ENCODE data around the gene ZNF25.
"Not testable (repeated sequence)": the region's sequence is repeated elsewhere in the genome, so short reads cannot be mapped to it uniquely, and the experiment has no call there.

ZNF25 gene

DNA sequence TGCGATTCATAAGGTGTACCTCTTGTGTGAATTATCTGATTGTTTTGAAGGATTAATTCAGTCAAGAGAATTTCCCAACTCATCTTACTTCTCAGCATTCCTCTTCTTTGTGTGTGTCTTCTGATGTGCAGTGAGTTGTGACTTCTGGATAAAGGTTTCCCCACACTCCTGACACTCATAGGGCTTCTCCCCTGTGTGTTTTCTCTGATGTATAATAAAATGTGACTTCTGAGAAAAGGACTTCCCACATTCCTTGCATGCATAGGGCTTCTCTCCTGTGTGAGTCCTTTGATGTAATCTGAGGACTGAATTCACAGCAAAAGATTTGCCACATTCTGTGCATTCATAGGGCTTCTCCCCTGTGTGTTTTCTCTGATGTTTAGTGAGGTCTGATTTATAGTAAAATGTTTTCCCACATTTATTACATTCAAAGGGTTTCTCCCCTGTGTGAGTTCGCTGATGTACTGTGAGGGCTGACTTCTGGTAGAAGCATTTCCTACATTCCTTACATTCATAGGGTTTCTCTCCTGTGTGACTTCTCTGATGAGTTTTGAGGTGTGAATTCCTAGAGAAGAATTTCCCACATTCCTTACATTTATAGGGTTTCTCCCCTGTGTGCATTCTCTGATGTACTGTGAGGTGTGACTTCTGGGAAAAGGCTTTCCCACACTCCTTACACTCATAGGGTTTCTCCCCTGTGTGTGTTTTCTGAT is 24.2 kb downstream of the ZNF25 start:
- DNase-seq (ENCODE audit: insufficient read length, low spot score) (no peak), FAIRE-seq (no peak)

- no peak for FAIRE-seq
- DNase-seq (ENCODE audit: insufficient read length, low spot score), result no peak
Measured at GRCh38 chr10:37948210-37948609, 28.2 kb downstream of the ZNF25 start.

DNA sequence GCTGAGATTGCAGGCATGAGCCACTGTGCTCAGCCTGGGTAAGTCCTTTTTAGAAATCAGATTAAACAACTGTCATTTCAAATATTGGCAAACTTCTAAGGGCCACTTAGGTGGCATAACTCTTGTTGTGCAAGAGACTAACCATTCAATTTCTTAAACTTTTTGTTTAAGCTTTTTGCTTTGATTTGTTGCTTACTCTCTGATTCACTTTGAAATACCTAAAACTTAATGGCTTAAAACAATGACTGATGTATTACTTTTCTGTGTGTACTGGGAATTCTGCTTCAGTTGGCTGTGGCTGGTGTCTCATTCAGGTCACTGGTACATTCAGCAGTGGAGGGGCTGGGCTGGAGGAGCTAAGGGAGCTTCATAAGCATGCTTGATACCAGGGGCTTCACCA is 28.9 kb downstream of the ZNF25 start:
- DNase-seq (ENCODE audit: insufficient read length, low spot score) (no peak), FAIRE-seq (no peak)

DNA sequence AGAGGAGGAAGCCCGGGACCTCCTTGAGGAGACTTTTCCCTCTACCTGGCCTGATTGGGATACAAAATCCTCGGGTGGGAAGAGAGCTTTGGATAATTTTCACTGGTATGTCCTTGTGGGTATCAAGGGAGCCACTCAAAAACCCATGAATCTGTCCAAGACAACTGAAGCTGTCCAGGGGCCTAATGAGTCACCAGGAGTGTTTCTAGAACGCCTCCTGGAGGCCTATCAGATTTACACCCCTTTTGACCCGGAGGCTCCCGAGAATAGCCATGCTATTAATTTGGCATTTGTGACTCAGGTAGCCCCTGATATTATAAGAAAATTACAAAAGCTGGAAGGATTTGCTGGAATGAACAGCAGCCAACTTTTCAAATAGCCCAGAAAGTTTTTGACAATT is 38.6 kb downstream of the ZNF25 start:
- no peak for FAIRE-seq

GRCh38 chr10:37934791-37935190 is 41.7 kb downstream of the ZNF25 start:
- DNase-seq (ENCODE audit: insufficient read length, low spot score) (no peak), FAIRE-seq (no peak)

More for the DNA sequence above, 38.6 kb downstream of the ZNF25 start:
- no peak for DNase-seq (ENCODE audit: insufficient read length, low spot score)

- FAIRE-seq, result no peak
- DNase-seq (ENCODE audit: insufficient read length, low spot score), result no peak
Measured at GRCh38 chr10:37930423-37930822, 46.0 kb downstream of the ZNF25 start.

- not testable (repeated sequence) for FAIRE-seq; DNase-seq (ENCODE audit: insufficient read length, low spot score)
Measured at GRCh38 chr10:37908165-37908564, 68.3 kb downstream of the ZNF25 start.

DNA sequence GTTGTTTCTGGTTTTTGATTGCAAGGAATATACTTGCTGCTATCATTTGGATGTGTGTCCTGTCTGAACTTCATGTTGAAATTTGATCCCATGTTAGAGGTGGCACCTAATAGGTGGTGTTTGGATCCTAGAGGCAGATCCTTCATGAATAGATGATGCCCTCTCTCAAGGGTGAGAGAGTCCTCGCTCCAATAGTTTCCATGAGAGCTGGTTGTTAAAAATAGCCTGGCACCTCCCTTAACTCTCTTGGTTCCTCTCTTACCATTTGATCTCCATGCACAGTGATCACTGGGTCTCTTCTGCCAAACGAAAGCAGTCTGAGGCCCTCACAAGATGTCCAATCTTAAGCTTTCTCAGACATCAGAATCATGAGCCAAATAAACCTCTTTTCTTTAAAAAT is 70.1 kb downstream of the ZNF25 start:
- DNase-seq (ENCODE audit: insufficient read length, low spot score), result no peak
- no peak for FAIRE-seq

All from GM19239 (cell line).